NT2/D1 (cell line): ENCODE data around the gene KLHL29.

Experiments
- DNase-seq: peaks from one replicate; pipeline ENCODE4 v3.0.0-alpha.2; 2011; ENCODE audit warnings: low read depth, low spot score
- H3K27me3 ChIP-seq: 2 replicates; pipeline ENCODE4 v1.6.0; 2011; ENCODE audit warnings: mild to moderate bottlenecking; ENCODE audit not compliant: insufficient read length, insufficient read depth
- H3K36me3 ChIP-seq: 2 replicates; pipeline ENCODE4 v1.6.1; 2011; ENCODE audit warnings: mild to moderate bottlenecking, low read length, mixed read lengths; ENCODE audit not compliant: insufficient read depth, insufficient read length
- H3K4me1 ChIP-seq: 2 replicates; pipeline ENCODE4 v1.5.1; 2011; ENCODE audit not compliant: insufficient read depth, insufficient read length
- H3K4me3 ChIP-seq: 2 replicates; pipeline ENCODE4 v1.5.1; 2011; ENCODE audit warnings: low read depth; ENCODE audit not compliant: insufficient read length
- H3K9ac ChIP-seq: 2 replicates; pipeline ENCODE4 v1.6.0; 2011; ENCODE audit warnings: low read depth; ENCODE audit not compliant: insufficient read length
- H3K9me3 ChIP-seq: 2 replicates; pipeline ENCODE4 v1.5.1; 2011; ENCODE audit warnings: mild to moderate bottlenecking, low read length; ENCODE audit not compliant: insufficient read depth
- SUZ12 ChIP-seq: IDR thresholded peaks from 2 replicates; pipeline ENCODE4 v1.6.1; 2011; ENCODE audit not compliant: insufficient read length, insufficient read depth; ENCODE audit errors: extremely low read depth
- YY1 ChIP-seq: IDR thresholded peaks from 2 replicates; pipeline ENCODE4 v1.6.1; 2011; ENCODE audit not compliant: insufficient read length, insufficient read depth
- ZNF274 ChIP-seq: IDR thresholded peaks from 2 replicates; pipeline ENCODE4 v1.6.1; 2011; ENCODE audit warnings: mild to moderate bottlenecking, low read depth, low read length

Gene KLHL29

DNA sequence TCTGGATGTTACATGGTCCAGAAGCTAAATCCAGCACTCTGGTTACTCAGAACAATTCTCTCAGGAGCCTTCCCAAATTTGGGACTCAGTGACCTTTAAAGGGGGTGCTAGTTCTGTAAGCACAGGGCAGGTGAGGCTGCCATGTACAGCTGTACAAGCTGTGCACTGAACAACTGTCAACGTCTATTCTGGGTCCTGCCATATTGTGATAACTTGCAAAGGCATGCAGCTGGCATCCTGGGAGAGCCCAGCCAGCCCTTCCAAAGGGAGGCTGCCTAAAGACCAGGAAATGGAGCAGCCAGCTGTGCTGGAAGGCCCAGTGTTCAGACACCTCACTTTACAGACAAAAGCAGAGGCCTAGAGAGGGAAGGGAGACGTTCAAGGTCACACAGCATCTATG, 204.8 kb downstream of the KLHL29 start:
- H3K4me3 ChIP-seq, result no peak overlapping the region
- DNase-seq, result no peak
- TF ChIP-seq YY1 (no peak), ZNF274 (no peak), SUZ12 (no peak)
- no peaks in the 10 kb centered on the region for H3K27me3 ChIP-seq
- H3K9me3 ChIP-seq, result no peaks in the 10 kb centered on the region
- no peaks in the 10 kb centered on the region for H3K36me3 ChIP-seq
- no peak overlapping the region for H3K9ac ChIP-seq
- H3K4me1 ChIP-seq, result peaks cover 8% of the 10 kb centered on the region

GRCh38 chr2:23590241-23590869, 205.4 kb downstream of the KLHL29 start:
- no peaks in the 10 kb centered on the region for H3K27me3 ChIP-seq

GRCh38 chr2:23591111-23591510, 206.1 kb downstream of the KLHL29 start:
- no peaks in the 10 kb centered on the region for H3K9me3 ChIP-seq
- H3K36me3 ChIP-seq, result no peaks in the 10 kb centered on the region
- no peak overlapping the region for H3K4me3 ChIP-seq
- no peaks in the 10 kb centered on the region for H3K27me3 ChIP-seq
- H3K9ac ChIP-seq, result no peak overlapping the region
- DNase-seq, result no peak
- H3K4me1 ChIP-seq, result peaks cover 15% of the 10 kb centered on the region
- TF ChIP-seq ZNF274, result no peak
- TF ChIP-seq YY1, result no peak
- no peak for TF ChIP-seq SUZ12

More at GRCh38 chr2:23590241-23590869, 205.4 kb downstream of the KLHL29 start:
- no peaks in the 10 kb centered on the region for H3K9me3 ChIP-seq
- TF ChIP-seq YY1, result no peak
- TF ChIP-seq SUZ12, result no peak
- no peak for TF ChIP-seq ZNF274
- H3K9ac ChIP-seq, result no peak overlapping the region
- no peak overlapping the region for H3K4me3 ChIP-seq
- DNase-seq, result no peak
- H3K36me3 ChIP-seq, result no peaks in the 10 kb centered on the region
- H3K4me1 ChIP-seq, result peaks cover 8% of the 10 kb centered on the region

DNA sequence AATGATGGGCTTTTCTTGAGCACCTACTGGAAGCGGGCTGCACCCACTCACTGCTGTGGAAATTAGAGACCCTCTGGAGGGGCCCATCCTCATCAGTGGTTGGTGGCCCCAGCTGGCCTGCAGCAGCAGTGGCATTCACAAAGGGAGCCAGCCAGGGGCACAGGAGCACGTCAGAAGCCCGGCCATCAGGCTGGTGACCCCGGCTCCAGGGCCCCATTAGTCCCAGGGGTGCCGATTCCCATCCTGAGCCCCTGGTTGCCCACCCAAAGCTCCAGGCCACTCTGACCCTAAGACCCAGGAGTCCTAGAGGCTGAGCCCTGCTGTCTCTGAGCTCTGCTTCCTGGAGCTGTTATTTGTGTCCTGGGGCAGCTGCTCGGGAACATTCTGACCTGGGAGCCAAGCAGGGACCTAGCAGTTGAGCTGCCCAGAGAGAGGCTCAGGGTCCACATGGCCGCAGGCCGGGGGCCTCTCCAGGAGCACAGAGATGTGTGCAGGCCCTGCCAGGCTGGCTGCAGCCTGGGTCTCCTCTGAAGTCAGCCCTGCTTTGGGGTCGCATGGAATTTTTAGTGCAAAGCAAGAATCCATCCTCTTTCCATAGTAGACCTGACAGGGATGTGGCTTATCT, 207.2 kb downstream of the KLHL29 start:
- no peak overlapping the region for H3K4me3 ChIP-seq
- H3K36me3 ChIP-seq, result no peaks in the 10 kb centered on the region
- DNase-seq, result no peak
- H3K9ac ChIP-seq, result no peak overlapping the region
- H3K27me3 ChIP-seq, result no peaks in the 10 kb centered on the region
- H3K9me3 ChIP-seq, result no peaks in the 10 kb centered on the region
- H3K4me1 ChIP-seq, result peaks cover 15% of the 10 kb centered on the region
- TF ChIP-seq ZNF274, result no peak
- no peak for TF ChIP-seq YY1
- no peak for TF ChIP-seq SUZ12

- Histone ChIP-seq H3K4me1 (peaks cover 15% of the 10 kb centered on the region), H3K4me3 (no peak overlapping the region), H3K36me3 (no peaks in the 10 kb centered on the region), H3K9ac (no peak overlapping the region), H3K9me3 (no peaks in the 10 kb centered on the region), H3K27me3 (no peaks in the 10 kb centered on the region)
- DNase-seq, result no peak
- no peak for TF ChIP-seq ZNF274
- TF ChIP-seq SUZ12, result no peak
- TF ChIP-seq YY1, result no peak
These were observed 208.1 kb downstream of the KLHL29 start for GRCh38 chr2:23592898-23593751.

DNA sequence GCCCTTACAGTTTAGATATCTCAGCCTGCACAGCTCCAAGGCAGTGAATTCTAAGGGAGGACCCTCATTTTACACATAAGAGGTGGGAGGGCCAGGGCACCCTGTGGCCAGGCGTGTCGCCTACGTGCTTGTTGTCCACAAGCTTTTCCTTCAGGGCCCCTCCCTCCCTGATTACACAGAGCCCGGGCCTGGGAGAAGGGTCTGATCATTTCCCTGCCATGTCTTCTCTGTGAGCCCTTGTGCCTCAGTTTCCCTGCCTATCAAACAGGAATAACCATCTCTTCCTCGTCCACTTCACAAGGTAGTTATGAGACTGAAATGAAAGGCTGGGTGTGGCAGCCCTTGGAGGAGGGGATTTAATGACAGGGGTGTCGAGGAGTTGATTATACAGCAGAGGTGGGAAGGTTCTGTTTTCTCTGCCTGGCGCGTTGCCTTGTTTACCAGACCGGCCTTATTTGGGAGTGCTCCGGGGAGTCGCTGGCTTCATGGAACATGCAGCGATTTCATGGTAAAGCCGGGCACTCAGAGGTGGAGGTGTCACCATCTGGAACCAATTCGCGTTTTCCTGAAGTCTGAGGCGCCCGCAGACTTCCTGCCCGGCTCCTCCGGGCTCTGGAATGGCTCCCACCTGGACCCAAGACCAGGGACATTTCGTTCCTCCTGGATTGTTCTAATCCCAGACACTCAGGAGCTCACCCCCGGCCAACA, 208.9 kb downstream of the KLHL29 start:
- H3K9ac ChIP-seq, result peak overlapping the region; percentile 21
- no peaks in the 10 kb centered on the region for H3K36me3 ChIP-seq
- TF ChIP-seq ZNF274 (no peak), SUZ12 (no peak), YY1 (no peak)
- H3K4me1 ChIP-seq, result peaks cover 15% of the 10 kb centered on the region
- no peak overlapping the region for H3K4me3 ChIP-seq
- DNase-seq, result no peak
- no peaks in the 10 kb centered on the region for H3K27me3 ChIP-seq
- no peaks in the 10 kb centered on the region for H3K9me3 ChIP-seq

- no peak overlapping the region for H3K4me3 ChIP-seq
- H3K27me3 ChIP-seq, result no peaks in the 10 kb centered on the region
- TF ChIP-seq YY1 (no peak), ZNF274 (no peak), SUZ12 (no peak)
- DNase-seq, result no peak
- H3K4me1 ChIP-seq, result peaks cover 15% of the 10 kb centered on the region
- no peaks in the 10 kb centered on the region for H3K36me3 ChIP-seq
- peak overlapping the region; percentile 21 for H3K9ac ChIP-seq
- no peaks in the 10 kb centered on the region for H3K9me3 ChIP-seq
These were observed 209.5 kb downstream of the KLHL29 start for GRCh38 chr2:23594460-23594825.
